HG02763 (cell line): Measurements from ENCODE around the gene RPGRIP1L.

ENCODE experiments used
- ATAC-seq: cut with Tn5 transposase; IDR thresholded peaks from one replicate; pipeline ENCODE4 v1.9.1; 2021; ENCODE audit warnings: mild to moderate bottlenecking, moderate library complexity; ENCODE audit not compliant: unreplicated experiment

The RPGRIP1L gene

DNA sequence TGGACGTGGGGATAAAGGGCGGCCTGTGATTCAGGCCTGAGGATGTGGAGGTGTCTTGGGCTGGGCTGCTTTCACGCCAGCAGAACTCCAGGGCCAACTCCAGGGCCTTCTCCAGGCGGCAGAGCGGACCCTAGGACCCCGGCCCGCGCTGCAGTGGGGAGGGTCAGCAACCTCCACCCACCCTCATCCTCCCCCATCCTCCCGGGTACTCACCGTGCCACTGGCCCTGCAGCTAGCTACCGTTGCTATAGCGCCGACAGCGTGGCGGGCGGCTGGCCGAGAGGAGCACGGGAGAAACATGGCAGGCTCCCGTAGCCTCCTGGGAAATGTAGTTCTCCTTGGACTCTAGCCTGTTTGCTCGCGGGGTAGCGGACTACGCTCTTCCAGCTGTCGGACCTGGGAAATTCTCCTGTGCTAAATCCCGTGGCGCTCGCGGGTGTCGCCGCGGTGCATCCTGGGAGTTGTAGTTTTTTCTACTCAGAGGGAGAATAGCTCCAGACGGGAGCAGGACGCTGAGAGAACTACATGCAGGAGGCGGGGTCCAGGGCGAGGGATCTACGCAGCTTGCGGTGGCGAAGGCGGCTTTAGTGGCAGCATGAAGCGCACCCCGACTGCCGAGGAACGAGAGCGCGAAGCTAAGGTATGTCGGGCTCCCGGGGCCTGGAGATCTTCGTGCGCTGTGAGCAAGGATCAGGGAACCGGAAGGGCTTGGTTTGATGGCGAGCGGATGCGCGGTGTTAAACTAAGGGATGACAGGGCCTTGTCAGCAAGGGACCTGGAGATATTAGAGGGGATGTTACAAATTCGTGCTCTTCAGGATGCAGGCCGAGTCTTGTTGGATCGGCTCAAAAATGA, at the start of gene RPGRIP1L, which contains the start of gene FTO:
TSS of gene RPGRIP1L (minus strand) at position 270 of the 855 bp plus-strand sequence. CDS start 3,136 bp downstream, outside the sequence.
TSS of gene FTO (plus strand) at position 567 of the 855 bp plus-strand sequence.
- peak; percentile 99 for ATAC-seq

DNA sequence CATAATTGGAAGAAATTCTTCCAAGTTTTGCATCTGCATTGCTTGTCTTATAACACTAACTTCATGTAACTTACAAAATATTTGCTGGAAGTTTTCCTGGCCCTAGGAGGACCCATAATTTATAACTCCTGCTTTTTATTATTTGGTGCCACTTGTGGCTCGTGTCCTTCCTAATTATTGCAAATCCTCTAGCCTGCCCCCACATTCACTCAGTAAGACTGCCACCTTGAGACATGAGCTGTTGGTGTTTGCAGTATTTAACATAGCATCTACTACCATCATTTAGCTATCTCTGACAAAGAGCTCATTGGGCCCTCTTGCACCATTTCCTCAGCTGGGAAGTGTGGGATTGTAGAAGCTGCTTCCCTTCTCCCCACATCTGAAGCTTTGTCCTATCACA, 49.8 kb upstream of the RPGRIP1L start:
- ATAC-seq = no peak

DNA sequence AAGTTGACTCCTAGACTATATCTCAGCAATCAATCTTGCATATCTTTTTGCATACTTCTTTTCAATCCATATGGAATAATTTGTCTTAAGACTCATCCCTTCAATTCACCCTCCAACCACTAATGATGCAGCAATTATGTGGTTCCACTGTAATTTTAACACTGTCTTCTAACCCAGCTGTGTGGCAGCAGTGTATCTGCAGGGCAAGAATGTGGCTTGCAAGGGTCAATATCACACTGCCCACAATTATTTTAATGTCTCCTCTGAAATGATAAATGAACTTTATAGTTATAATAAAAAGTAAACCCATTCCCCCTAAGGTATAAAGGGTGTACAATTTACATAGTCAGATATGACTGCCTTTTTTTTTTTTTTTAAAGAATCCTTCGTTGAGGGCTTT, 48.9 kb upstream of the RPGRIP1L start:
- no peak for ATAC-seq

DNA sequence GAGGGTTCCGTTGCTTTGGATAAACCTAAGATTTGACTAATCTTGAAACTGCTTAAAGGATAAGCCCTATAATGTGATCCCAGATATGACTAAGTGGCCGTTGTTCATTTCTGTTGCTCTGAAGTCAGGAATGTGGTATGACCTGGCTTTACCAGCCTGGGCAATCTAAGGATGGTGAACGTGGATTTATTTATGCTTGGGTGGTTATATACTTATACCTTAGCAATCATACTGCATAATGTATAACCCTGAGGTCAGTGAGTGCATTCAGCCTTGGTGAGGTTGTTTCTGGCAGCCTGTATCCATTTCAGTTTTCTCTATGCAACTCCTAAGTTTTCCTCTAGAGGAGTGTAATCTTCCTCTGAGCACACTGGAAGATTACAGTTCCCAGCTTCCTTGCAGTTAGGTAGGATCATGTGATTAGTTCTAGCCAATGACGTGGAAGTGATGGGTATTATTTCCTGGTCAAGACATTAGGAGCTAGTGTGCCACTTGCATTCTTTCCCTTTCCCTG, 42.2 kb upstream of the RPGRIP1L start:
- ATAC-seq = no peak

DNA sequence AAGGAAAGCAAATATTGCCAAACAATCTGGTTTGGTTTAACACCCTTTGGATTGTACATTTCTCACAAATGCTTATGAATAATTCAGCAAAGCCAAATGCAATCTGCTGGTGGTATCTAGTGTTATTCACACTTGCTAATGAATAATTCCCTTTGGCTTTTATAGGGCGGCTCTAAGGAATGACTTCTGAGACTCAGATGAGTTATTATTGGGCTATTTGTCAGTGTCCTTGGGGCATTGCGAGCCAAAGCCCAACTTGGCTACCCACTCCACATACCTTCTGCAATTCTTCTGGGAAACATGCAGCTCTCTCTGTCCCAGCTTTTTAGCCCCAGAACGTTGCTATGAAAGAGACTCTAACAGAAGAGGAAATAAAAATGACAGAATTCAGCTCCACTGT, 41.4 kb upstream of the RPGRIP1L start:
- ATAC-seq = no peak

DNA sequence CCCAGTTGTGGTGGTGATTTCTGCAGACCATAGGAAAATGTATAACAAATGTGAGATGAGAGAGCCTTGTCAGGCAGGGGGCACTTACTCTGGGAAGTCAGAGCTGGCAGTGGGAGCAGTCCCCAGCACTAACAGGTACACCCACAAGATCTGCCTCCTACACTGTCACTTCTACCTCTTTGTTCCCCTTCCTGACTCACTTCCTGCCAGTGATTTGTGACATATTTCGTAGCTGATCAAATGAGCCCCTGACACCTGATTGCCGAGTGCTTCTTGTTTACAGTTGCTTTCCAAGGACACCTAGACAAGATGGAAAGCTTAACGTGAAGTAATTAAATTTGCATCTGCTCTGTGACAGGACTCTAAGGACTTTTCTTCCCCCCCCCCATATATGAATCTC, 40.8 kb upstream of the RPGRIP1L start:
- ATAC-seq = no peak

DNA sequence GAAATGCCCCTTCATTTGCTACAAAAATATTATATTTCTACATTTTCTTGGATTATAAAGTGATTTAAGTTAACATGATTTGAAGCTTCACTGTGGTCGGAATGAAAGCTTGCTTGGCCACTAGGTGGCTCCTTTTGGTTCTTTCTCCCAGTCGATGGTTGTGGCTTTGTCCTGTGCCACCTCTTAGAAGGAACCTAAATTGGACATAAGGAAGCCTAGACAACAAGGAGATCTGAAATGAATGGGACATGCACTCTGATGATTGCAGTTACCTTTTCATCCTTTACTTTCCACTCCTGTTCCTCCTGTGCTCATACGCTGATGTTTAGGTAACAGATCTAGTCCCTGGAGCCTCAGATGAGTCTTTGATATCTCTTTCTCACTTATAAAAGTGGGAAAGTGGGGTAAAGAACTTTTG, 39.5 kb upstream of the RPGRIP1L start:
- ATAC-seq = no peak

DNA sequence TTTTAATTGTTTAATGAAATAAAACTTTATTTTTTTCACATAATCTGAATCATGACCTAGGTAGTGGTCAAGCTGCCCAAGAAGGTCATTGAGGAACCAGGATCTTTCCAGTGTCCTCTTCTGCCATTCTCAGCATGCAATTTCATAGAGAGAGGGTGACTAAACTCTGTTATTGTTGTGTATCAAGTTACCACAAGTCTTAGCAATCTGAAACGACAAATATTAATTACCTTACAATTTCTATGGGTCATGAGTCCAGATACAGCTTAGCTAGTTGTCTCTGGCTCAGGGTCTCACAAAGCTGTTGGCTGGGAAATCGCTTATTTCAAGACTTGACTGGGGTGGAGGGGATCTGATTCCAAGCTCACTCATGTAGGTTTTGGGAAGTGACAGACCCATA, 37.9 kb upstream of the RPGRIP1L start:
- ATAC-seq = no peak

DNA sequence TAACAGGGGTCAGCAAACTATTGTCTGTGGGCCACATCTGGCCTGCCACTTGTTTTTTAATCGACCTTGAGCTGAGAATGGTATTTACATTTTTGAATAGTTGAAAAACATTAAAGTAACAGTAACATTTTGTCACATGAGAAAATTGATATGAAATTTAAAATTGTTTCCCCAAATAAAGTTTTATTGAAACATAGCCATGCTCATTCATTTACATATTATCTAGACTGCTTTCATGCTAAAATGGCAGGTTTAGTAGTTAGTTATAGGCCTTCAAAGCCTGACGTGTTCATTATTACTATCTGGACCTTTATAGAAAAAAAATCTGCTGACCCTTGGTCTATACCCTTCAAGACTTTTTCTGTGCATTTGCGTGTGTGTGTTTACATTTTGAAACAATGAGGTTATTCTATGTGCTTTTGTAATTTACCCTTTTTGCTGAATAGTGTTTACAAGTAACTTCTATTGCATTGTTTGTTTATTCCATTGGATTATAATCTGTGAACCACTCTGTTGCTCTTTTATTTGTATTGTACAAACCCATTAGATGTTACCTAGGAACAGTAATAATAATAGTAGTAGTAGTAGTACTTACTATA, 37.4 kb upstream of the RPGRIP1L start:
- ATAC-seq = no peak

DNA sequence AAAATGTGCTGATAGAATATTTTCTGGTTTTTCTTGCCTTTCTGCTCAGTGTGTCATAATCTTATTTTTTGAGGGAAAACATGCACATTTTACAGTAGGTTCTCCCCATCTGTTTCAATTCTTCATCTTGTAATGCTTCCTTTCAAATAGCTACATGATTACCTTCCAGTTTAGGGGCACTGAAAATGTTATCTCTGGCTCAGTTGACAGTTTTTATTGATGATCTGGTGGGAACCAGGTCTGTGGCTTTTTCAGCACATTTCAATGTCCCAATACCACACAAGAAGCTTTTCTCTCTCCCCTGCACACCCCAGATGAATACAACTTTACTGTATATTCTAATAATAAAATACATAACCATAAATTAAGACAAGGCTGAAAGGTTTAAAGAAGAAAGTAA, 36.8 kb upstream of the RPGRIP1L start:
- no peak for ATAC-seq

DNA sequence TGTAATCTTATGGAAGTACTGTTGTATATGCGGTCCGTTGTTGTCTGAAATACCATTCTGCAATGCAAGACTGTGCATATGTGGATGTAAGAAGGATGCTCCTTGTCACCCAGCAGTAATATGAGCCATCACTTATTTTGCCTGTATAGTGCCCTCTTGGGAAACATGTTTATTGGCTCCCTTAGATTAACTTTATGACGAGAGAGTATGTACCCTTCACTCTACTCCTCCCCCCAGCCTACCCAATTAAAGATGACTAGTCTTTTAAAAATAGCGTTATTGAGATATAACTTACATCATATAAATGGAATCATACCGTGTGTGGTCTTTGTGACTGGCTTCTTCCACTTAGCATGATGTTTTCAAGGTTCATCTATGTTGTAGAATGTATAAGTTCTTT, 33.9 kb upstream of the RPGRIP1L start:
- ATAC-seq = no peak

DNA sequence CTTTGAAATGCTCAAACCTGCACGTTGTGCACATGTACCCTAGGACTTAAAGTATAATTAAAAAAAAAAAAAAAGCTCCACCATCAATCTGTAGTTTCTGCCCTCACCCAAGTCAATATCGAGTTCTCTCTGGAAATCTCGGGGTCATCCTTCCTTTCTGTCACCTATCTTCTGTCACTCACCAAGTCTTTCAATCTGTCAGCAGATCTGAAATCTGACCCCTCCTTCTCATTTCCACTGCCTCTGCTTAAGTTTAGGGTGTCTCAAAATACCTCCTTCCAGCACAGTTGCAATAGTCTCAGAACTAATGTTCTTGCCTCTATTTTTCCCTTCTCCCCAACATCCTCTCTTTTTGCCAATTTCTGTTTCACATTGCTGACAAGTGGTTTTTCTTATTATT, 32.6 kb upstream of the RPGRIP1L start:
- ATAC-seq = no peak

DNA sequence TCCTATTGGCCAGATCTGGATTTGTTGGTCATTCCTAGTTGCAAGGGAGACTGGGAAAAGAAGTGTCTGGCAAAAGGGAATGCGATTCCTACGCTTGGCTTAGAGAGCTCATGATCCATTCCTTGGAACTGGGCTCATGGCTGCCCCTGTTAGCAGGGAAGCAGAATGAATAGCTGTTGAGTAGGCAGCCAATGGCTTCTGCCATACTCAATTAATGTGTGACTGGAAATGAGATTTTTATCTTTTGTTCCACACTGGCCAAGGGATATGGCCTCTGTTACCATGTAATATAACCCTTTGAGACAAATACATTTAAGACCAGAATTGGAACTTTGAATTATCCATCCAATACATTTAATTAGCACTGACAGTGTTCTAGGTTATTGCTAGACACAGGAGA, 31.2 kb upstream of the RPGRIP1L start:
- ATAC-seq = no peak

DNA sequence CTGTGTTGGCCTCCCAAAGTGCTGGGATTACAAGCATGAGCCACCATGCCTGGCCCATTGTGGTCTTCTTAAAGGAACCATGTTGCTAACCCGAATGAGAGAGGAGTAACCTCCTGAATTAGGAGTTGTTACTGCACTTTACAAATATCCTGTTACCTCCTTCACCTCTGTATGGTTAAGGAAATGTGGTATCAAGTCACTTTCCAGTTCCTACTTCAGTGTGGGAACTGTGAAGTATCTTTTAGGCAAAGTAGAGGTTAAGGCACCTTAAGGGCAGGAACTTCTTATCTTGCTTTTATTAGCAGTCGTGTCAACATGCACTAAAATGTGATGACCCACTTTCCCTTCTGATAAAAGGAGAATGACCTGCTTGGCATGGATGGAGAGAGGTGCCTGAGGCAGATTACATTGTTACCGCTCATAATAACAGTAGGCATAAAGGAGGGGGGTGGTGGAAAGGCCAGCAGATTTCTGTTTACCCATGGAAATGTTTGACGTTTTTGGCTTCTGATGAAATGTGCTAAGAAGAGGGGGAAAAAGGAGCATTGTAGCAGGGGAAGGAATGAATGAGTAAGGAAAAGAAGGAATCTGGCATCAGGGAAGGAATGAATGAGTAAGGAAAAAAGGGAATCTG, 28.8 kb upstream of the RPGRIP1L start:
- no peak for ATAC-seq

DNA sequence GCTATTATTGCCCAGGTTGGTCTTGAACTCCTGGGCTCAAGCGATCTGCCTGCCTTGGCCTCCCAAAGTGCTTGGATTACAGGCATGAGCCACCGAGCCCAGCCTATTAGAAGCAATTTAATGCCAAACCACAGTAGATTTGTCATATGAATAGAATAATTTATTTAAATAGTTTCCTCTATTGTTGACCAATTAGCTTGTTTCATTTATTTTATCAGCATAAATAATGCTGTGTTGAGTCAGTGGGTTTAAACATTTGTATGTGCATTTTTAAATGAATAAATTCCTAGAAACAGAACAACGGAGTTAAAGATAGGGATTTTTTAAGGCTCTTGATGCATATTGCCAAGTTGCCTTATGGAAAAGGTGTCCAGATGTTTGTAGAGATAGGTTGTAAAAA, 27.0 kb upstream of the RPGRIP1L start:
- no peak for ATAC-seq

DNA sequence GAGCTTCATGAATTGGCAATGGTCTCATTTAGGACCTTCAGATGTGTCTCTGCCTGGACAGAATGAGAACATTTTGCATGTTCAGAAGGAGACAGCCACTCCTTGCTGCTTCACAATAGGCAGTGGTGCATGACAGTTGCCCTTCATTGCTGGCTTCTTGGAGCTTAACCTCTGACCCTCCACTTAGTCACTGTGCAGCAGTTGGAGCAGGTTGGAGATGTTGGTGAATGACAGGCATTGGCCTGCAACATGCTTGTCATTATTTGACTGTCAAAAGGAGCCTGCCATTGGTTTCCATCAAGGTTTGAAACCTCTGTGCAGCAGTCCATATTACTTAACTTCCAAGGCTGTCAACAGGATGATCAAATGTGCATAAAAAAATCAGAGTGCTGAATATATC, 23.0 kb upstream of the RPGRIP1L start:
- no peak for ATAC-seq

DNA sequence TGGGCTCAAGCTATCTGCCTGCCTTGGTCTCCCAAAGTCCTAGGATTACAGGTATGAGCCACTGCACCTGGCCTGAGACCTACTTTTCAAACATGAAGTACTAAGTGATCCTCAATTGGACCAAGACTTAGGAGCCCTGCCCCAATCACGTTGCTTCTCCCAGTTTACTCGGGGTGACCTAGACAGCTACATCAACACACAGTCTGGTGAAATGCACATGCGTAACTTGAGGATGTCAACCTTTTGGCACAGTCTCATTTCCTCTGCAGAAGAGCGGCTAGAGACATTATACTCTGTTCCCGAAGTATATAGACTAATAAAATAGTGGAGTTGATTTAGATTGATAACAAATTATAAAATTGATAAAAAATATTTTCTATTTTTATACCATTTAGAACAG, 17.4 kb upstream of the RPGRIP1L start:
- ATAC-seq = no peak

DNA sequence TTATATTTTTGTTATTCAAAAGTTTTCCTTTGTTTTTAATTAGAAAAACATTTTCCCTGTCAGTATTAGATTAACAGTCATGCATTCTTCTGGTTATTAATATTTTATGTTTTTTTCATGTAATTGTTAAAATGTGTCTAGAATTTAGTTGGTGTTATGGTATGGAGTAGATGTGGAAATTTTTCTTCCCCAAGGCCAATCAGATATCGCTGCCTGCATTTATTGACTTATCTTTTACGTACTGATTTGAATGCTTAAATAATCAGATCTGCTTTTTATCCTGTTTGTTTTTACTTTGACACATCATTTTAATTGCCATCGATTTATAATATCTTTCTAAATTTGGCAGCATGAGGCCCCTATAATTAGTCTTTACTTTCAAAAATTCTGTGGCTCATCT, 13.9 kb upstream of the RPGRIP1L start:
- no peak for ATAC-seq

DNA sequence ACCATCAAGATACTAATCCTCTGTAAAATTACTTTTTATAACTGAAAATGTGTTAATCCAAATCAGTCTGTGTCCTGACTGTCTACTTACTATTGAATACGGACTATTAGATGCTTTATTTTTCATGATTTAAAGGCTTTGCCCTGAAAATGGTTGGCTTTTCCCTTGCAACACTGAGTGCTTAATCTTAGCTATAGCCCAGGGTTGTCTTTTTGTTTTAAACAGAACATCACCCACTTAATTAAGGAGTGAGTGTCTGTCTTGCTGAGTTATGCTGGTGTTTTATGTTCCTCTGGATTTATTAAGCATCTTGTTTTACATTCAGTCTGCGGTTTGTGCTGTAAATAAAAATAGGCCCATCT, 11.3 kb upstream of the RPGRIP1L start:
- no peak for ATAC-seq

DNA sequence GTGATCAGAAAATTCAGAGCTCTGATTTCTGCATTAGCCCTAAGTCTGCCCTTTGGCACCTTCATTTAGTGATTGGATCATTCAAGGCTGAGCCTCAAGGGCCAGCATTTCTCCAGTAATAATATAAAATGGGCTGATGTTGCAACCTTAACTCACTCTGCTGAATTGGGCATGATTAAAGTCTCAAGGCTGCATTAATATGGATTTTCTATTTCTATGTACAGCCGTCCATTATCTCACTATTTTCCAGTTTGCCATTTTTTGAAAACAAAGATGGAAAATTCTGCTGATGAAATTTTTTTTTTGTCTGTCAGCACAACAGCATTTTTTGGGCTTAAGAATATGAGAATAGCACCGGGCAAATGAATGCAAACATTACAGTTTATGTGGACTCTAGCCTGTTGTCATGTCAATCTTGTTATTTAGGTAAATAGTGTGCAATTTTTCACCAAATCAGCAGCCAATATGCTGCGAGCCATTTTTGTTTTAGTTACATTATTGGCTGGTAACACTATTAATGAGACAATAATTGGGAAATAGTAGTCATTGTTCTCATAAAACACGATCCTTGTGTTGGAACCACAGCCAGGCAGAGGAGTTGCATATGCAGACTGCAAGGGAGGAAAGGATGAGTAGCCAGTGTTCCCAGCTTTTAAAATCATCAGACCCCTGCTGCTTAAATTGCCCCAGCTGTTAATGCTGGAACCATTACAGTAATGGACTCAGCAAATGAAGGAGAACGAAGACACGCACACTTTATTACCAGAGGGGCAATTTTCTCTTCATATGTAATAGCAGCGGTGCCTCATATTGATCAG, 10.8 kb upstream of the RPGRIP1L start:
- no peak for ATAC-seq
